Measurements from ENCODE around the gene ARMC2. TPM values are rescaled to one million over a fixed set of nuclear protein-coding genes. Genes with fewer than 3 reads are reported as not detected.
"Not testable (repeated sequence)": the region's sequence is repeated elsewhere in the genome, so short reads cannot be mapped to it uniquely, and the experiment has no call there.

The ARMC2 gene
- total RNA-seq, 2 experiments from 2014 or later = 2.6 to 8.4 TPM

GRCh38 chr6:108928650-108929049 lies 80.4 kb downstream of the ARMC2 start:
- CTCF ChIA-PET (ENCODE audit: unreplicated experiment) = interaction anchor here (1.6 kb wide), 1 partner anchor 11 kb away, joined by 4 read pairs; no protein-coding TSS in a partner anchor
- no peaks in the 10 kb centered on the region for H3K79me2 ChIP-seq (ENCODE audit: insufficient read depth, low read depth, low read length)
- H3K9me2 ChIP-seq (ENCODE audit: insufficient read depth, low read length) = no peaks in the 10 kb centered on the region
- no peak overlapping the region for H3K4me2 ChIP-seq (ENCODE audit: low read length)
- TF ChIP-seq, protein P1, sequence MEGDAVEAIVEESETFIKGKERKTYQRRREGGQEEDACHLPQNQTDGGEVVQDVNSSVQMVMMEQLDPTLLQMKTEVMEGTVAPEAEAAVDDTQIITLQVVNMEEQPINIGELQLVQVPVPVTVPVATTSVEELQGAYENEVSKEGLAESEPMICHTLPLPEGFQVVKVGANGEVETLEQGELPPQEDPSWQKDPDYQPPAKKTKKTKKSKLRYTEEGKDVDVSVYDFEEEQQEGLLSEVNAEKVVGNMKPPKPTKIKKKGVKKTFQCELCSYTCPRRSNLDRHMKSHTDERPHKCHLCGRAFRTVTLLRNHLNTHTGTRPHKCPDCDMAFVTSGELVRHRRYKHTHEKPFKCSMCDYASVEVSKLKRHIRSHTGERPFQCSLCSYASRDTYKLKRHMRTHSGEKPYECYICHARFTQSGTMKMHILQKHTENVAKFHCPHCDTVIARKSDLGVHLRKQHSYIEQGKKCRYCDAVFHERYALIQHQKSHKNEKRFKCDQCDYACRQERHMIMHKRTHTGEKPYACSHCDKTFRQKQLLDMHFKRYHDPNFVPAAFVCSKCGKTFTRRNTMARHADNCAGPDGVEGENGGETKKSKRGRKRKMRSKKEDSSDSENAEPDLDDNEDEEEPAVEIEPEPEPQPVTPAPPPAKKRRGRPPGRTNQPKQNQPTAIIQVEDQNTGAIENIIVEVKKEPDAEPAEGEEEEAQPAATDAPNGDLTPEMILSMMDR (conservative IDR thresholded peaks at IDR 0.05; ENCODE audit: low read length) = no peak
- no peak for TF ChIP-seq EZH2phosphoT487 (IDR thresholded peaks at IDR 0.05; ENCODE audit: borderline replicate concordance, low read depth, low read length)
- no peak for DNase-seq (ENCODE audit: low spot score)
- no peaks in the 10 kb centered on the region for H3K36me3 ChIP-seq (ENCODE audit: insufficient read depth, low read length)
- H4K20me1 ChIP-seq (ENCODE audit: insufficient read depth, low read length) = no peaks in the 10 kb centered on the region
- intact Hi-C loops (cut with micrococcal nuclease; ENCODE audit: unreplicated experiment) = no loop called here
- POLR2A ChIA-PET = interaction anchor here (0.7 to 2.8 kb wide), 4 partner anchors 11 to 214 kb away, joined by 3 to 10 read pairs (median 6); no protein-coding TSS in a partner anchor
- H3K4me3 ChIP-seq (ENCODE audit: low read depth, low read length, poor library complexity, severe bottlenecking) = no peak overlapping the region
- H3K4me1 ChIP-seq (ENCODE audit: insufficient read depth, low read length, poor library complexity, severe bottlenecking) = peaks cover 4% of the 10 kb centered on the region
- no peak overlapping the region for H2AFZ ChIP-seq (ENCODE audit: low read length)
- H3K9me3 ChIP-seq (ENCODE audit: low read length) = no peaks in the 10 kb centered on the region
- H3K27ac ChIP-seq (ENCODE audit: low read depth, low read length, poor library complexity, severe bottlenecking) = no peak overlapping the region
- BruUV-seq (replicated peaks) = no TSS peak

- DNase-seq (ENCODE audit: low spot score); H2AFZ ChIP-seq (ENCODE audit: low read length); H3K27ac ChIP-seq (ENCODE audit: low read depth, low read length, poor library complexity, severe bottlenecking); H3K4me2 ChIP-seq (ENCODE audit: low read length); H3K9me3 ChIP-seq (ENCODE audit: low read length); H3K36me3 ChIP-seq (ENCODE audit: insufficient read depth, low read length); H3K79me2 ChIP-seq (ENCODE audit: insufficient read depth, low read depth, low read length); intact Hi-C loops (cut with micrococcal nuclease; ENCODE audit: unreplicated experiment); BruUV-seq (replicated peaks); H4K20me1 ChIP-seq (ENCODE audit: insufficient read depth, low read length); CTCF ChIA-PET (ENCODE audit: unreplicated experiment); H3K4me3 ChIP-seq (ENCODE audit: low read depth, low read length, poor library complexity, severe bottlenecking); H3K9me2 ChIP-seq (ENCODE audit: insufficient read depth, low read length); H3K4me1 ChIP-seq (ENCODE audit: insufficient read depth, low read length, poor library complexity, severe bottlenecking): not testable (repeated sequence)
- POLR2A ChIA-PET = interaction anchor here (0.6 to 1.3 kb wide), 5 partner anchors 16 to 618 kb away, joined by 3 to 4 read pairs (median 3); no protein-coding TSS in a partner anchor
Measured at GRCh38 chr6:108931090-108931489, 82.9 kb downstream of the ARMC2 start.

DNA sequence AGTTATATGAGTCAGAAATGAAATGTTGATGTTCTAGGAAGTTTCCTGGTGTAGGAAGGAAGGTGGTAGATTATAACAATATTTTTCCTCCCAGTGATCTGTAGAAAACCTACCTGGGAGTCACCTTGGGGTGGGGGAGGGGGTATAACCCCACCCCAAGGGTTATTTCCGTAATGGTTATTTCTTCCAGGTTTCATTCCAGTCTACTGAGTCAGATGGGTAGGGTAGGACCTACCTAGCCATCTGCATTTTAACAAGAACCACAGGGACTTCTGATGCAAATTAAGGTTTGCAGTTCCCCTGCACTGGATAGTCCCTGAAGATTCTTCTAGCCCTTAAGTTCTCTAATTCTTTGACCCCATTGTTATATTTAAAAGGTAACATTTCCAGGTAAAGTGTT lies 88.9 kb downstream of the ARMC2 start:
- H3K9me2 ChIP-seq (ENCODE audit: insufficient read depth, low read length) = no peaks in the 10 kb centered on the region
- H3K4me2 ChIP-seq (ENCODE audit: low read length) = no peak overlapping the region
- H3K36me3 ChIP-seq (ENCODE audit: insufficient read depth, low read length) = no peaks in the 10 kb centered on the region
- no peaks in the 10 kb centered on the region for H4K20me1 ChIP-seq (ENCODE audit: insufficient read depth, low read length)
- intact Hi-C loops (cut with micrococcal nuclease; ENCODE audit: unreplicated experiment) = no loop called here
- BruUV-seq (replicated peaks) = no TSS peak
- H3K4me1 ChIP-seq (ENCODE audit: insufficient read depth, low read length, poor library complexity, severe bottlenecking) = peaks cover 4% of the 10 kb centered on the region
- H3K9me3 ChIP-seq (ENCODE audit: low read length) = no peaks in the 10 kb centered on the region
- CTCF ChIA-PET (ENCODE audit: unreplicated experiment) = interaction anchor here (1.0 kb wide), 1 partner anchor 22 kb away, joined by 3 read pairs; no protein-coding TSS in a partner anchor
- POLR2A ChIA-PET = no interaction called here
- no peaks in the 10 kb centered on the region for H3K79me2 ChIP-seq (ENCODE audit: insufficient read depth, low read depth, low read length)
- no peak for DNase-seq (ENCODE audit: low spot score)
- H3K4me3 ChIP-seq (ENCODE audit: low read depth, low read length, poor library complexity, severe bottlenecking) = no peak overlapping the region
- H3K27ac ChIP-seq (ENCODE audit: low read depth, low read length, poor library complexity, severe bottlenecking) = no peak overlapping the region
- TF ChIP-seq, protein P1 (conservative IDR thresholded peaks at IDR 0.05; ENCODE audit: low read length) = no peak
- TF ChIP-seq EZH2phosphoT487 (IDR thresholded peaks at IDR 0.05; ENCODE audit: borderline replicate concordance, low read depth, low read length) = no peak
- H2AFZ ChIP-seq (ENCODE audit: low read length) = no peak overlapping the region

Measured in OCI-LY7 (cell line).